Stimulated activated CD8-positive, alpha-beta memory T cell treated with anti-CD3 and anti-CD28 coated beads, Interleukin-7, amount 100 ng/mL, for 4 hours (primary cell): ENCODE data around the gene RAPGEF3.
A peak's percentile ranks its signal among the peaks of the same experiment; 100 is the strongest.

Experiments used
- DNase-seq, 2 donors: peaks; one replicate each; pipeline ENCODE4 v3.0.0-alpha.2; 2020; ENCODE audit warnings: low read depth in 2 of 2

Gene RAPGEF3

GRCh38 chr12:47758834-47759690 lies at the start of gene RAPGEF3:
Gene RAPGEF3 (minus strand): TSS chr12:47758880. CDS start chr12:47758556, 324 bp downstream.
- DNase-seq: peak; percentile 40 to 65

GRCh38 chr12:47808050-47808449 lies 49.4 kb upstream of the RAPGEF3 start:
- peak; percentile 71 to 81 for DNase-seq

GRCh38 chr12:47807338-47807737 lies 48.7 kb upstream of the RAPGEF3 start:
- DNase-seq: no peak

- DNase-seq: no peak
Observed at GRCh38 chr12:47805417-47805816, 46.7 kb upstream of the RAPGEF3 start.

GRCh38 chr12:47804171-47804570 lies 45.5 kb upstream of the RAPGEF3 start:
- no peak for DNase-seq

- no peak for DNase-seq
Observed at GRCh38 chr12:47803191-47803875, 44.7 kb upstream of the RAPGEF3 start.

GRCh38 chr12:47802312-47802711 lies 43.6 kb upstream of the RAPGEF3 start:
- DNase-seq: no peak

- no peak for DNase-seq
Observed at GRCh38 chr12:47801904-47802246, 43.2 kb upstream of the RAPGEF3 start.

GRCh38 chr12:47801170-47801903 lies 42.7 kb upstream of the RAPGEF3 start:
- DNase-seq: no peak

- DNase-seq: no peak
Observed at GRCh38 chr12:47800582-47800981, 41.9 kb upstream of the RAPGEF3 start.

GRCh38 chr12:47799357-47799955 lies 40.8 kb upstream of the RAPGEF3 start:
- DNase-seq: no peak

- no peak for DNase-seq
Observed at GRCh38 chr12:47798382-47798948, 39.8 kb upstream of the RAPGEF3 start.

- no peak for DNase-seq
Observed at GRCh38 chr12:47797441-47797840, 38.8 kb upstream of the RAPGEF3 start.

GRCh38 chr12:47795814-47796411 lies 37.2 kb upstream of the RAPGEF3 start:
- no peak for DNase-seq

- DNase-seq: no peak
Observed at GRCh38 chr12:47795121-47795813, 36.6 kb upstream of the RAPGEF3 start.

GRCh38 chr12:47794679-47795078 lies 36.0 kb upstream of the RAPGEF3 start:
- no peak for DNase-seq

GRCh38 chr12:47793015-47793681 lies 34.5 kb upstream of the RAPGEF3 start:
- no peak for DNase-seq

- no peak for DNase-seq
Observed at GRCh38 chr12:47791874-47792273, 33.2 kb upstream of the RAPGEF3 start.

GRCh38 chr12:47791351-47791746 lies 32.7 kb upstream of the RAPGEF3 start:
- DNase-seq: no peak

GRCh38 chr12:47790676-47791350 lies 32.1 kb upstream of the RAPGEF3 start:
- DNase-seq: no peak
